ENCODE results near the gene RBM15B.

Gene RBM15B

GRCh38 chr3:51391075-51391565 lies at the start of gene RBM15B:
Gene RBM15B, plus strand, starts transcription at chr3:51391285. Its CDS starts 115 bp downstream, at chr3:51391400.
- Histone ChIP-seq H3K4me3 (ENCODE audit: low read depth, low read length) (peak within 1 kb of the TSS; percentile 90), H3K9ac (ENCODE audit: low read length) (peak within 1 kb of the TSS; percentile 97), H3K9me3 (ENCODE audit: control insufficient read depth, insufficient read depth, low read depth, low read length) (no peaks in the 10 kb centered on the region), H3K27ac (ENCODE audit: low read depth, low read length) (peak within 1 kb of the TSS; percentile 79; the same call in 1 of the 2 replicates), H3K27me3 (ENCODE audit: control insufficient read depth, insufficient read depth, low read length) (no peaks in the 10 kb centered on the region), H3K4me1 (ENCODE audit: control insufficient read depth, insufficient read depth, low read length) (peaks cover 24% of the 10 kb centered on the region), H3K36me3 (ENCODE audit: control insufficient read depth, insufficient read depth, low read length) (peaks cover 81% of the 10 kb centered on the region)

- Histone ChIP-seq H3K9ac (ENCODE audit: low read length) (no peak overlapping the region), H3K4me1 (ENCODE audit: control insufficient read depth, insufficient read depth, low read length) (peaks cover 16% of the 10 kb centered on the region), H3K4me3 (ENCODE audit: low read depth, low read length) (no peak overlapping the region), H3K9me3 (ENCODE audit: control insufficient read depth, insufficient read depth, low read depth, low read length) (peaks cover 4% of the 10 kb centered on the region; the same call in 1 of the 2 replicates), H3K27ac (ENCODE audit: low read depth, low read length) (no peak overlapping the region), H3K27me3 (ENCODE audit: control insufficient read depth, insufficient read depth, low read length) (no peaks in the 10 kb centered on the region), H3K36me3 (ENCODE audit: control insufficient read depth, insufficient read depth, low read length) (peaks cover 9% of the 10 kb centered on the region; the same call in 1 of the 2 replicates)
These were observed 47.0 kb upstream of the RBM15B start for GRCh38 chr3:51343918-51344687.

- H3K9me3 ChIP-seq (ENCODE audit: control insufficient read depth, insufficient read depth, low read depth, low read length), result peaks cover 4% of the 10 kb centered on the region; the same call in 1 of the 2 replicates
- H3K9ac ChIP-seq (ENCODE audit: low read length), result no peak overlapping the region
- H3K27ac ChIP-seq (ENCODE audit: low read depth, low read length), result no peak overlapping the region
- H3K4me1 ChIP-seq (ENCODE audit: control insufficient read depth, insufficient read depth, low read length), result peaks cover 5% of the 10 kb centered on the region; the same call in 1 of the 2 replicates
- H3K36me3 ChIP-seq (ENCODE audit: control insufficient read depth, insufficient read depth, low read length), result peaks cover under 1% of the 10 kb centered on the region; the same call in 1 of the 2 replicates
- no peak overlapping the region for H3K4me3 ChIP-seq (ENCODE audit: low read depth, low read length)
- no peaks in the 10 kb centered on the region for H3K27me3 ChIP-seq (ENCODE audit: control insufficient read depth, insufficient read depth, low read length)
These were observed 40.3 kb upstream of the RBM15B start for GRCh38 chr3:51350751-51351150.

- H3K9ac ChIP-seq (ENCODE audit: low read length), result no peak overlapping the region
- H3K36me3 ChIP-seq (ENCODE audit: control insufficient read depth, insufficient read depth, low read length), result peaks cover 9% of the 10 kb centered on the region; the same call in 1 of the 2 replicates
- H3K27ac ChIP-seq (ENCODE audit: low read depth, low read length), result no peak overlapping the region
These were observed 38.0 kb upstream of the RBM15B start for GRCh38 chr3:51353131-51353530.

GRCh38 chr3:51353691-51354090 lies 37.4 kb upstream of the RBM15B start:
- no peaks in the 10 kb centered on the region for H3K27me3 ChIP-seq (ENCODE audit: control insufficient read depth, insufficient read depth, low read length)
- H3K27ac ChIP-seq (ENCODE audit: low read depth, low read length), result no peak overlapping the region
- peaks cover 5% of the 10 kb centered on the region; the same call in 1 of the 2 replicates for H3K4me1 ChIP-seq (ENCODE audit: control insufficient read depth, insufficient read depth, low read length)
- H3K9me3 ChIP-seq (ENCODE audit: control insufficient read depth, insufficient read depth, low read depth, low read length), result no peaks in the 10 kb centered on the region
- H3K4me3 ChIP-seq (ENCODE audit: low read depth, low read length), result no peak overlapping the region
- no peak overlapping the region for H3K9ac ChIP-seq (ENCODE audit: low read length)
- peaks cover 9% of the 10 kb centered on the region; the same call in 1 of the 2 replicates for H3K36me3 ChIP-seq (ENCODE audit: control insufficient read depth, insufficient read depth, low read length)

More at GRCh38 chr3:51353131-51353530, 38.0 kb upstream of the RBM15B start:
- Histone ChIP-seq H3K4me3 (ENCODE audit: low read depth, low read length) (no peak overlapping the region), H3K4me1 (ENCODE audit: control insufficient read depth, insufficient read depth, low read length) (peaks cover 5% of the 10 kb centered on the region; the same call in 1 of the 2 replicates), H3K27me3 (ENCODE audit: control insufficient read depth, insufficient read depth, low read length) (no peaks in the 10 kb centered on the region), H3K9me3 (ENCODE audit: control insufficient read depth, insufficient read depth, low read depth, low read length) (no peaks in the 10 kb centered on the region)

GRCh38 chr3:51354172-51354571 lies 36.9 kb upstream of the RBM15B start:
- Histone ChIP-seq H3K36me3 (ENCODE audit: control insufficient read depth, insufficient read depth, low read length) (peaks cover 9% of the 10 kb centered on the region; the same call in 1 of the 2 replicates), H3K9me3 (ENCODE audit: control insufficient read depth, insufficient read depth, low read depth, low read length) (no peaks in the 10 kb centered on the region), H3K4me3 (ENCODE audit: low read depth, low read length) (no peak overlapping the region), H3K27me3 (ENCODE audit: control insufficient read depth, insufficient read depth, low read length) (no peaks in the 10 kb centered on the region), H3K9ac (ENCODE audit: low read length) (no peak overlapping the region), H3K27ac (ENCODE audit: low read depth, low read length) (no peak overlapping the region), H3K4me1 (ENCODE audit: control insufficient read depth, insufficient read depth, low read length) (peaks cover 5% of the 10 kb centered on the region; the same call in 1 of the 2 replicates)

GRCh38 chr3:51354731-51355615 lies 36.1 kb upstream of the RBM15B start:
- H3K9ac ChIP-seq (ENCODE audit: low read length), result no peak overlapping the region
- H3K4me3 ChIP-seq (ENCODE audit: low read depth, low read length), result no peak overlapping the region
- no peaks in the 10 kb centered on the region for H3K27me3 ChIP-seq (ENCODE audit: control insufficient read depth, insufficient read depth, low read length)
- H3K36me3 ChIP-seq (ENCODE audit: control insufficient read depth, insufficient read depth, low read length), result peaks cover 15% of the 10 kb centered on the region; the same call in 1 of the 2 replicates
- peaks cover 5% of the 10 kb centered on the region; the same call in 1 of the 2 replicates for H3K4me1 ChIP-seq (ENCODE audit: control insufficient read depth, insufficient read depth, low read length)
- no peaks in the 10 kb centered on the region for H3K9me3 ChIP-seq (ENCODE audit: control insufficient read depth, insufficient read depth, low read depth, low read length)
- H3K27ac ChIP-seq (ENCODE audit: low read depth, low read length), result no peak overlapping the region

GRCh38 chr3:51355891-51356578 lies 35.0 kb upstream of the RBM15B start:
- H3K9me3 ChIP-seq (ENCODE audit: control insufficient read depth, insufficient read depth, low read depth, low read length), result no peaks in the 10 kb centered on the region
- no peak overlapping the region for H3K9ac ChIP-seq (ENCODE audit: low read length)
- no peaks in the 10 kb centered on the region for H3K27me3 ChIP-seq (ENCODE audit: control insufficient read depth, insufficient read depth, low read length)
- H3K36me3 ChIP-seq (ENCODE audit: control insufficient read depth, insufficient read depth, low read length), result peaks cover 20% of the 10 kb centered on the region; the same call in 1 of the 2 replicates
- no peak overlapping the region for H3K4me3 ChIP-seq (ENCODE audit: low read depth, low read length)
- no peak overlapping the region for H3K27ac ChIP-seq (ENCODE audit: low read depth, low read length)
- peaks cover 5% of the 10 kb centered on the region; the same call in 1 of the 2 replicates for H3K4me1 ChIP-seq (ENCODE audit: control insufficient read depth, insufficient read depth, low read length)

- Histone ChIP-seq H3K9me3 (ENCODE audit: control insufficient read depth, insufficient read depth, low read depth, low read length) (no peaks in the 10 kb centered on the region), H3K4me3 (ENCODE audit: low read depth, low read length) (no peak overlapping the region), H3K27me3 (ENCODE audit: control insufficient read depth, insufficient read depth, low read length) (no peaks in the 10 kb centered on the region), H3K4me1 (ENCODE audit: control insufficient read depth, insufficient read depth, low read length) (peaks cover 5% of the 10 kb centered on the region; the same call in 1 of the 2 replicates), H3K27ac (ENCODE audit: low read depth, low read length) (no peak overlapping the region), H3K36me3 (ENCODE audit: control insufficient read depth, insufficient read depth, low read length) (peaks cover 26% of the 10 kb centered on the region; the same call in 1 of the 2 replicates), H3K9ac (ENCODE audit: low read length) (no peak overlapping the region)
These were observed 33.2 kb upstream of the RBM15B start for GRCh38 chr3:51357856-51358255.

- H3K4me3 ChIP-seq (ENCODE audit: low read depth, low read length), result no peak overlapping the region
- peaks cover 26% of the 10 kb centered on the region; the same call in 1 of the 2 replicates for H3K36me3 ChIP-seq (ENCODE audit: control insufficient read depth, insufficient read depth, low read length)
- no peak overlapping the region for H3K27ac ChIP-seq (ENCODE audit: low read depth, low read length)
- H3K4me1 ChIP-seq (ENCODE audit: control insufficient read depth, insufficient read depth, low read length), result peaks cover 5% of the 10 kb centered on the region; the same call in 1 of the 2 replicates
- no peak overlapping the region for H3K9ac ChIP-seq (ENCODE audit: low read length)
- no peaks in the 10 kb centered on the region for H3K27me3 ChIP-seq (ENCODE audit: control insufficient read depth, insufficient read depth, low read length)
- no peaks in the 10 kb centered on the region for H3K9me3 ChIP-seq (ENCODE audit: control insufficient read depth, insufficient read depth, low read depth, low read length)
These were observed 32.1 kb upstream of the RBM15B start for GRCh38 chr3:51358981-51359380.
